ENCODE measurements around the gene EEF1A1. TPM values are rescaled to one million over a fixed set of nuclear protein-coding genes. Genes with fewer than 3 reads are reported as not detected.

The EEF1A1 gene
- total RNA-seq, 1 experiment from 2014 or later: 6,057 TPM

DNA sequence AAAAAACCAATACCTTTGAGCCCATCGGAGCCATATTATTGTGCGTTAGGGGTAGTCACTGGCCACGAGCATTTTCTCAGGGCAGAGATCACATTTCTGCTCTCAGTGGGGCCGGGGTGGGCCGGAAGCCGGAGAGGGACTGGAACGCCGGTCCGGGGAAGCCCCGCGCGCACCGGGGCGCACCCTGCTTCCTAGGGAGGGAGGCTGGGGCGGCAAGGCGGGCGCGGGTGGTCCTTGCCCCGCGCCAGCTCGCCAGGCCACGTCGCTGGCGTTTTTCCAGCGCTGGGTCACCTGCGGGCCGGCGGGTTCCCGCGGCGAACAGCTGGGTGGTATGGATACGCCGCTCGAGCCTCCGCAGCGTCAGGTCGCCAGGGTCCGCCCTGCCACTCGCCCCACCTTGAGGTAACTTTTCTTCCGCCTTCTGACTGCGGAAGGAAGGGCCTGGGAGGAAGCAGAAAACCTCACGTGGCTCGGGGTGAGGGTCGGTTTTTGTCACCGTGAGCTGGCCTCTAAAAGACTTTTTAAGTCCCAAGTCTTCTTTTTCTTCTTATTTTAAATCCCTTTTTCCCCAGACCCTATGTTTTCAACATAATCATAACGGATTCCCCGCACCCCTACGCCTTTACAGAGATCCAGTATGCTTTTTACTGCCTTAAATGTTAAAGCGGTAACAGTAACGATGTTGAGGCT, 2.7 kb upstream of the EEF1A1 start:
- POLR2A ChIA-PET (ENCODE audit: unreplicated experiment): interaction anchor here (0.5 to 1.3 kb wide), 3 partner anchors 57 to 92 kb away, joined by 3 to 11 read pairs (median 8); no protein-coding TSS in a partner anchor
- peaks cover 16% of the 10 kb centered on the region for H3F3A ChIP-seq (ENCODE audit: low read length, unreplicated experiment)
- H3K9ac ChIP-seq (ENCODE audit: low read length): peak overlapping the region; percentile 95
- peaks cover 21% of the 10 kb centered on the region for H3K36me3 ChIP-seq (ENCODE audit: low read depth, low read length)
- H3K4me1 ChIP-seq (ENCODE audit: insufficient read depth, low read length): peaks cover 23% of the 10 kb centered on the region
- H3K4me3 ChIP-seq (ENCODE audit: low read length): peak overlapping the region; percentile 83
- no peaks in the 10 kb centered on the region for H3K9me2 ChIP-seq (replicated peaks; ENCODE audit: low read length)
- peaks cover 19% of the 10 kb centered on the region for H4K20me1 ChIP-seq (ENCODE audit: low read length)
- CTCF ChIA-PET: interaction anchor here (0.6 to 1.0 kb wide), 2 partner anchors 56 to 140 kb away, joined by 4 read pairs; no protein-coding TSS in a partner anchor
- no TSS peak for BruUV-seq (replicated peaks)
- peaks cover 53% of the 10 kb centered on the region for H3K79me2 ChIP-seq (ENCODE audit: low read length)
- ATAC-seq (peak; percentile 38), DNase-seq (peak; percentile 73)
- intact Hi-C loops (cut with micrococcal nuclease): no loop called here
- no peaks in the 10 kb centered on the region for H3K9me3 ChIP-seq (ENCODE audit: low read length)
- H3K4me2 ChIP-seq (ENCODE audit: low read length): peak overlapping the region; percentile 98
- H2AFZ ChIP-seq (ENCODE audit: low read length): peak overlapping the region; percentile 91
- TF ChIP-seq, protein P1, sequence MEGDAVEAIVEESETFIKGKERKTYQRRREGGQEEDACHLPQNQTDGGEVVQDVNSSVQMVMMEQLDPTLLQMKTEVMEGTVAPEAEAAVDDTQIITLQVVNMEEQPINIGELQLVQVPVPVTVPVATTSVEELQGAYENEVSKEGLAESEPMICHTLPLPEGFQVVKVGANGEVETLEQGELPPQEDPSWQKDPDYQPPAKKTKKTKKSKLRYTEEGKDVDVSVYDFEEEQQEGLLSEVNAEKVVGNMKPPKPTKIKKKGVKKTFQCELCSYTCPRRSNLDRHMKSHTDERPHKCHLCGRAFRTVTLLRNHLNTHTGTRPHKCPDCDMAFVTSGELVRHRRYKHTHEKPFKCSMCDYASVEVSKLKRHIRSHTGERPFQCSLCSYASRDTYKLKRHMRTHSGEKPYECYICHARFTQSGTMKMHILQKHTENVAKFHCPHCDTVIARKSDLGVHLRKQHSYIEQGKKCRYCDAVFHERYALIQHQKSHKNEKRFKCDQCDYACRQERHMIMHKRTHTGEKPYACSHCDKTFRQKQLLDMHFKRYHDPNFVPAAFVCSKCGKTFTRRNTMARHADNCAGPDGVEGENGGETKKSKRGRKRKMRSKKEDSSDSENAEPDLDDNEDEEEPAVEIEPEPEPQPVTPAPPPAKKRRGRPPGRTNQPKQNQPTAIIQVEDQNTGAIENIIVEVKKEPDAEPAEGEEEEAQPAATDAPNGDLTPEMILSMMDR (conservative IDR thresholded peaks at IDR 0.05; ENCODE audit: low read depth, low read length): no peak
- TF ChIP-seq EZH2 (IDR thresholded peaks at IDR 0.05; ENCODE audit: low read length, unreplicated experiment): no peak
- no peak for TF ChIP-seq EZH2phosphoT487 (IDR thresholded peaks at IDR 0.05; ENCODE audit: borderline replicate concordance, low read length)
- no peaks in the 10 kb centered on the region for H3K27me3 ChIP-seq (ENCODE audit: low read length)
- peak overlapping the region; percentile 99 for H3K27ac ChIP-seq (ENCODE audit: low read length)

- TF ChIP-seq EZH2 (IDR thresholded peaks at IDR 0.05; ENCODE audit: low read length, unreplicated experiment) (no peak), EZH2phosphoT487 (IDR thresholded peaks at IDR 0.05; ENCODE audit: borderline replicate concordance, low read length) (no peak)
- TF ChIP-seq, protein P1 (conservative IDR thresholded peaks at IDR 0.05; ENCODE audit: low read depth, low read length): no peak
- DNase-seq (peak; percentile 53), ATAC-seq (peak; percentile 54)
- ChIA-PET POLR2A (ENCODE audit: unreplicated experiment) (interaction anchor here (0.6 to 3.1 kb wide), 7 partner anchors 9 to 1217 kb away, joined by 3 to 51 read pairs (median 4); no protein-coding TSS in a partner anchor), CTCF (interaction anchor here (1.1 kb wide), 1 partner anchor 58 kb away, joined by 3 read pairs; no protein-coding TSS in a partner anchor)
- Histone ChIP-seq H3K4me2 (ENCODE audit: low read length) (peak overlapping the region; percentile 98), H3K27ac (ENCODE audit: low read length) (peak overlapping the region; percentile 99), H3K27me3 (ENCODE audit: low read length) (no peaks in the 10 kb centered on the region), H3K9me2 (replicated peaks; ENCODE audit: low read length) (no peaks in the 10 kb centered on the region), H3K4me1 (ENCODE audit: insufficient read depth, low read length) (peaks cover 33% of the 10 kb centered on the region), H3K79me2 (ENCODE audit: low read length) (peaks cover 72% of the 10 kb centered on the region), H3K9ac (ENCODE audit: low read length) (peak overlapping the region; percentile 97), H3K9me3 (ENCODE audit: low read length) (no peaks in the 10 kb centered on the region), H2AFZ (ENCODE audit: low read length) (peak overlapping the region; percentile 87), H3K4me3 (ENCODE audit: low read length) (peak overlapping the region; percentile 93), H3F3A (ENCODE audit: low read length, unreplicated experiment) (peaks cover 26% of the 10 kb centered on the region), H4K20me1 (ENCODE audit: low read length) (peaks cover 32% of the 10 kb centered on the region), H3K36me3 (ENCODE audit: low read depth, low read length) (peaks cover 38% of the 10 kb centered on the region)
- intact Hi-C loops (cut with micrococcal nuclease): loop anchor here (1.0 to 2.0 kb wide), 3 partner anchors 59 to 133 kb away; no protein-coding TSS in a partner anchor
- BruUV-seq (replicated peaks): TSS peak; percentile 75
These were observed 636 bp upstream of the EEF1A1 start for GRCh38 chr6:73521351-73521985.
